GM18907 (cell line): ENCODE results near the gene ABCF2.

ENCODE experiments used
- ATAC-seq: cut with Tn5 transposase; IDR thresholded peaks from one replicate; pipeline ENCODE4 v1.9.1; 2021; ENCODE audit warnings: mild to moderate bottlenecking, moderate library complexity; ENCODE audit not compliant: unreplicated experiment

Gene ABCF2

GRCh38 chr7:151175047-151175792 lies 51.8 kb downstream of the ABCF2 start:
- ATAC-seq: no peak

- ATAC-seq: no peak
Observed at GRCh38 chr7:151174246-151175046, 52.6 kb downstream of the ABCF2 start.

- no peak for ATAC-seq
Observed at GRCh38 chr7:151173386-151174245, 53.4 kb downstream of the ABCF2 start.

GRCh38 chr7:151172273-151173141 lies 54.5 kb downstream of the ABCF2 start:
- peak; percentile 66 for ATAC-seq

- no peak for ATAC-seq
Observed at GRCh38 chr7:151168787-151169162, 58.2 kb downstream of the ABCF2 start.

GRCh38 chr7:151168003-151168786 lies 58.8 kb downstream of the ABCF2 start:
- ATAC-seq: peak; percentile 42

- ATAC-seq: no peak
Observed at GRCh38 chr7:151167197-151167961, 59.6 kb downstream of the ABCF2 start, which contains the start of gene GBX1. Gene GBX1, minus strand, starts transcription at chr7:151167694. Its CDS starts 146 bp downstream, at chr7:151167548.

GRCh38 chr7:151166629-151167196 lies 60.3 kb downstream of the ABCF2 start:
- no peak for ATAC-seq
